GM19395 (cell line): ENCODE measurements around the gene IGF1R.

Experiments used
- ATAC-seq: cut with Tn5 transposase; IDR thresholded peaks from one replicate; pipeline ENCODE4 v1.9.1; 2021; ENCODE audit warnings: mild to moderate bottlenecking, moderate library complexity; ENCODE audit not compliant: unreplicated experiment

IGF1R gene

DNA sequence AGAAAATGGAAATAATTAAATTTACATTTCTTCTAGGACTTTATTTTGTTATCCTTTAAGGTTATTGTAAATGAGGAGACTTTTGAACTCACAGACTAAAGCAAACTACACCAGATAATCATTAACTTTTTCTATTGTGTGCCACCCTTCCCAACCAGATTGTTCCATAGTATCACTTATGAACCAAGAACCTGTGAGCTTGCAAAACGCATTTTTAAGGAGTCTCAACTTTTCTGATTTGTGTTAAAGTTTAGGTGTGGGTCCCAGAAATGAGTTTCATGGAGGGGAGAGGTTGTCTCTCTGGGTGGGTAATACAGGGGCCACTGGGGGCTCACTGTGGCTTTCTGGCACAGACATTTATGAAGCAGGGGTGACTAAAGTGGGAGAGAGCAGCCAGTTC lies 75.7 kb downstream of the IGF1R start:
- no peak for ATAC-seq

DNA sequence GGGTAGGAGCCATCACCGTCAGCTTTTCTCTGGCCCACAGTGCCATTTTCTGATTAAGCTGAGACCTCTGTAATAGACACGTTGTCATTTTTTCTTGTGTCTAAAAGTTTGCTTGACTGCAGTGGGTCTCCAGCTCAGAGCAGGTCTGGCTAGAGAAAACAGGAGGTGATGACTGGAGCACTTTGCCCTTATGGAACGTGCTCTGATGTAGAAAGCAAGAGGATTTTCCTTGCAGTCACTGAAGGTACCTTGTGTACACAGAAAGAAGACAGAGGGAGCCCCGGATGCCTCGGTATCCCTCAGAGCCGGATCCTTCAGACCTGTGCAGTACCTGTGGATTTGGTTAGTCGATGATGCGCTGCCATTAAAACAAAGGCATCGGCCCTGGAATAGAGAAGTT lies 76.2 kb downstream of the IGF1R start:
- ATAC-seq = no peak

DNA sequence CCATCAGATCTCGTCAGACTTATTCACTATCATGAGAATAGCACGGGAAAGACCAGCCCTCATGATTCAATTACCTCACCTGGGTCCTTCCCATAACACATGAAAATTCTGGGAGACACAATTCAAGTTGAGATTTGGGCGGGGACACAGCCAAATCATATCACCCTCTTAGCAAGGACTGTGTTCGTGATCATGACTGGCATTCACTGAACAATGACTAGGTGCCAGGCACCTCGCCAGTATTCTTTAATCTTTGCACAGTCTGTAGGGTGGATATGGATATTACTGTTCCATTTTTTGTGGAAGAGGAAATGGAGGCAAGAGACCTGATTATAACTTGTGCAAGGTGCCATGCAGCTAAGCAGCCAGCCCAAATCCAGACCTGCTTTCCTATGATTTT lies 77.5 kb downstream of the IGF1R start:
- ATAC-seq = no peak

DNA sequence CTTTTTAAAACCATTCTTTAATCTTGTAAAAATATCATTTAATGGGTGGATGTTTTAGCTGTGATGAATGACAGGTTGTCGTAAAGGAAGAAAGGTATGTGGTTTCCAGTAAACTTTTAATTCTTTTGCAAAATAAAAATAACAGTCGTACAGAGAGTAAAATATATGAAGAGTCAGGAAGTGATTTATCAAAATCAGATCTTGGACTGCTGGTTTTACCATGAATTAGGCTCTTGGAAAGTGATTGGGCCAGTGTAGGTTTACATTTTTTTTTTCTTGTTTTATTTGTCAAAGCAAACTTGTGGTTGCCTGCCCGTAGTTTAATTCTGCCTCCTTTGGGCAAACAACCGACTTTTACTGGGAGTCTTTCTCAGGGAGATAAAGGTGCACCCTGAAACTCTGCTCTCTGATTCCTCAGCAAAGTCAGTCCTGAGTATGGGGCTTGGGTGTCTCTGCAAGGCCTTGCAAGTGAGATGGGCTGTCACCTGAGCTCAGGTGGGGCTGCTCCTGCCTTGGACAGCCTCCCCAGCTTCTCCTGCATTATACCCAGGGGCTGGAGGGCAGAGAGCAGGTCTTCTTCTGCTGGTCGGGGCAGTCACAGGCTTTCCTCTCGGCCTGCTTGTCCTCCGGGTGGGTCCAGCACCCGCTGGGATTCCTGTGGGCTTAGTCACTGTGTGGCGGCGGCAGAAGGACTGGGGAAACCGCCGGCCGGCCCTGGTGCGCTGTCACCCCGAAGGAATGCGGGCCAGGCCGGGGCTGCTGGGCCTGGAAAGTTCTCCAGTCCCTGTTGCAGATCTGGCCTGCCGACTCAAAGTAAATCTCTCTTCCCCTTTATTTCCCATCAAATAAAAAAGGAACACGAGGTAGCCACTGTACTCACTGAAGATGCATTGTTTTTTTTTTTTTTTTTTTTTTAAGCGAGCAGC lies 79.0 kb downstream of the IGF1R start:
- ATAC-seq = no peak

DNA sequence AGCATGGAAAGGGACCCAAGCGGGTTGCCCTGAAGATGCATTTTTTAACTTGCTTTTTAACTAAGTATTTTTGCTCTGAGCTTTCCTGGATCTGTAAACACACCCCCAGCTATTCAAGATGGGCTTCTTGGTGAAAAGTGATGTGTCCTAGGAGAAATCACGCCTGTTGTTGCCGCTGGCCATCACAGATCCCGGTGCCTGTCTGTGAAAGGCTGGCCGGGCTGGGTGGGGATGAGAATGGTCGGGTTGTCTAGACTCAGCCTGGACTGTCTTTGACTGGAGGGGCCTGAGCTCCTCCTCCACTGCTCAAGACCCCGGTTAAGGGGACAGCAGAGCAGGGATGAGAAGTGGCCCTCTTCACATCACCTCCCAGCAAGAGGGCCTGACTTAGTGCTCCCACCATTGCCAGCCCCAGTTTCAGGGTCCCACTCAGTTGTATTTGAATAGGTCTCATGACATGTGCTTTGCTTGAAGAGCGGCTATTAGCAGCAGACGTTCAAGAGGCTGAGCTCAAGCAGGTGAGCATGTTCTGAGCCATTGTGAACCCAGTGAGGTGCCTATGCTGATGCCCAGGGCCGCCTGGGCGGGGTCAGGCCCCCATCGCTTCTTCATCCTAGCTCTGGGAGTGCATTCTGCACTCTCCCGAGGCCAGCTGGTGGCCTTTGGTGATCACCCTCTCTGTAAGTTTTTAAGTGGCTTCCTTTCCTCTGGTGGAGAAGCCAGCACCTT lies 79.9 kb downstream of the IGF1R start:
- no peak for ATAC-seq

DNA sequence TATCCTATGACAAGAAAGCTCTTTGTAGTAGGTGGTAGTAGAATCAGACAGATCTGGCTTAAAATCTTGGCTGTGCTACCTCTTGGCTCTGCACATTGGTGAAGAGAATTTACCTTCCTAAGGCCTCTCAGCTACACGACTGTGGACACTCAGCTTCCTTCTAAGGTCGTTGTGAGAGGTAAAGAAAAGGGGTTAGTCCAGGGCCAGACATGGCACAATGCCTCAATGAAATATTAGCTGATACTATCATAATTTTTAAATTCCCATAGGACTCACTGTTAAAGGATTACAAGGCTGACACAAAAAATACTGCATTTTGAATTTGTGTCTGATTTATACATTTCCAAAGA lies 80.4 kb downstream of the IGF1R start:
- no peak for ATAC-seq

DNA sequence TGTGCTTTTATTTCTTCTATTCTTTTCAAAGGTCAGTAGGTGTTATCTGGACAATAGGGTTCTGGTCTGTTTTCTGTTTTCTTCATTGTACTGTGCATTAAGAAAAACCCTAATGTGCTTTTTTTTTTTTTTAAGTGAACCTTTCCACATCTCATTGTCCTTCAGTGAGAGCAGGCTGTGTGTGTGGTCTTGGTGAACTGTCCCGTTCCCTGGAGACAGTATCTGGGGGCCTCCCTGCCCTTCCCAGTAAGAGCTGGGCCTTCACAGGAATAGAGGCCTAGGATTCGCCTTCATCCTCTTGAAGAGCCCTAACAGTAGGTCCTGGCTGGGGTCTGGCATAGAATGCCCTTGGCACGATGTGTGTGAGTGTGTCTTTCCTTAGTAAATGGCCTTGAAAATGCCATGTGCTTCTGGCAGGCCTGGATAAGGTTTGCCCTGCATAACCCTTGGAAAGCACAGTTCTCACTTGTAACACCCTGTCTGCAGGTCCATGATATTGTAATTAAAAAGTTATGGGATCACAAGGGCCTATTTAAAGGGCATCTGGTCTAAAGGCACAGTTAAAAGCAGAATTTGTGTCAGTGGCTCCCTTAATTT lies 81.2 kb downstream of the IGF1R start:
- ATAC-seq = no peak

DNA sequence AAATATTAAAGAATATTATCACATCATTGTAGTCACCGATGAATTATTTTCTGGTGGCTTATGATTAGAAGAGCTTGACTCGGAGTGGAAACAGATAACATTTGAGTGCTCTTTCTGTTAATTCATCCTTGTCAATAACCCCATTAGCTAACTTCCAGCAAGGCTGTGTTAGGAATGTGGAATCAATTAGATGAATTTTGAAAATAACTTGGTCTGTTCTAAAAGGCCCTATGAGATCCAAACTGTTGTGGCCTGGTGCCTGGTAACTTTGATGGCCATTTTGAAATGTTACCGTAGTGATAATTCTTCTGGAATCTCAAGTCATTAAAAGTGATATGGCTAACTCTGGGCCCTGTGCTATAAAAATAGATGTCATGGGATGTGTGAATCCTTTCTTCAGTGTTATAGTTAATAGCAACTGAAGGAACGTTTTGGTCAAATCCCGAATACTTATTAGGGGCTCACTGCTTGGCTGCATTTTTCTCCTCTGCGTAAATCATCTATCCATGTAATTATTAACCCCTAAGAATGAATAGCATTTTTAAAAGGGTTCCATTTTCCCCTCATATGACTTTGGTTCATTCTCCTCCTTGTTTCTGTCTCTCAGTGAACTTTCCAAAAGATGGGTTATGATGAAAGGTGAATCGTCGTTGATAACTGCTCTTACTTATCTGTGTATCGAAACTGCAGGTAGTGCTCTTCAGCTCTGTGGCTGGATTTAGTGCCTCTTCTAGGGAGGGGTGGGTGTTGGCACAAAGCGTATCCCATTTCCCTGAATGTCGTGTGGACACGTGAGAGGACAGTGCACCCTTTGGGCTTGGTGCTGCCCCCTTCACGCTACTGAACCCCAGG lies 82.7 kb downstream of the IGF1R start:
- ATAC-seq = no peak

DNA sequence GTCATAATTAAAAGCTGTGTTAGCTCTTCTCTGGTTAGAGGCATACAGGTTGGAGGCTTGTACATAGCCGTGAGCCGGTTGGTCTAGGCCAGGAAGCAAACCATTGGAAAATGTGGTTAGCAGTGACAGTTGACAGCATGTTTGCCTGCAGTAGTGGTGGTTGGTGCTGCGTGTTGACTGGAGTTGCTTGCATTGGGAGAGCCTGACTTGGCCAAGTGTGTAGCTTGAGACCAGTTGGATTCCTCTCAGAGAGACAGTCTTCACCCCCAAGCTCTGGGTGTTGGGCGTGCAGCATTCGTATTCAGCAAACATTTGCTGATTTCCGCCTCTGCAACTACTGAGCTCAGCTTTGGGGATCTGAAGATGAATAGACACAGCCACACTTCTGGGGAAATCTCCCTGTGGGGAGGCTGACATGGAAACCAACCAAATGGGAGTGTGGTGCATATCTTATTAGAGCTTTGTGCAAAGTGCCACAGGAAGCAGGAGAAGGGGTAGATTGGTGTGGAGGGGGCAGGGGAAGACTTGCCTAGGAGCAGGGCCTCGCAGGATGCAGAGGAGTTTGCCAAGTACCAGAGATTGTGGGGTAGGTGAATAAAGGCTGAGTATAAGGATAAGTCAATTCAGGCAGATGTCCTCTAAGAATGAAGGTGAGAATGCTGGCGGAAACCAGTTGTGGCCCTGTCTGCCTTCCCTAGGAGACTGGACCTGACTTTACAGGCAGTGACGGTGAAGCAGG lies 83.5 kb downstream of the IGF1R start:
- ATAC-seq = no peak

DNA sequence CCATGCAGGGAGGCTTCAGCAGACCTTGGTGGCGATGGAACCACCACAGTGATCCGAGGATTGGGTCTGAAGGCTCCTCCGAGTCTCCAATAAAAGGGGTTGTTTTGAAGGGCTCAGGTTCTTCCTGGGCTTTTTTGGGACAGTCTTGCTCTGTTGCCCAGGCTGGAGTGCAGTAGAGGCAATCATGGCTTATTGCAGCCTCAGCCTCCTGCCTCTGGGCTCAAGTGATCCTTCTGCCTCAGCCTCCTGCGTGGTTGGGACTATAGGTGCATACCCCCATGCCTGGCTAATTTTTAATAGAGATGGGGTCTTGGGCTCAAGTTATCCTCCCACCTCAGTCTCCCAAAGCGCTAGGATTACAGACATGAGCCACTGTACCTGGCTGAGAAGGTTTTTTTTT lies 84.8 kb downstream of the IGF1R start:
- ATAC-seq = no peak

DNA sequence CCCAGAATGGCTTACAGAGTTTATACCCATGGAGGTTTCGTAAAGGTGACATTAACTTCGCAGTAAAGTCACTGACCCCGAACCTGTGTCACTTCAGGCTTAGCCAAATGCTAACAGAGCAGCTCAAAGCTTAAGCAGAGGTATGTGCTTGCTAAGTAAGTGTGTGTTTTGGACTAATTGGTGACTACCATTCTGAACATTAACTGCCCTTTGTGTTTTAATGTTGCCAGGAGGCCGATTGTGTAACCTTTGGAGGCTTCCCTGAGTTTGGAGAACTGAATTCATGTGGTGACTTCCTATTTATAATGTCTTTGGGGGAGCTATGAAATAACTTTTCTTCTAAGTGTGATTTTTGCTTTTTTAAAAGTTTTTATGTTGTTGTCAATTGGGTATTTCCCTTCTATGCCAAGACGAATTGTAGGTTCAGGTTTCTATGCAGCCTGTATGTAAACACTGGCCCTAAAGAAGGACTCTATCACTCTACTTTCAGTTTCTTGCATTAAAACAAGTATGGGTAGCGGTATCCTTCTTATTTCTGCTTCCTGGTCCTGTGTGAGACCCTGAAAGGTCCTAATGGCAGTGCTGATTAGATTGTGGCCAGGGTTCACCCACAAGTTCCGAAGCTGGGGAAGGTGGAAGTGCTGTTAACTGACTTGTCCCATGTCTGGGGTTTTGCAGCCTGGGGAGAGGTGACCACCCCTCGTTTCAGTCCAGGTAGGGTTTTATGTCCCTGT lies 86.3 kb downstream of the IGF1R start:
- no peak for ATAC-seq

DNA sequence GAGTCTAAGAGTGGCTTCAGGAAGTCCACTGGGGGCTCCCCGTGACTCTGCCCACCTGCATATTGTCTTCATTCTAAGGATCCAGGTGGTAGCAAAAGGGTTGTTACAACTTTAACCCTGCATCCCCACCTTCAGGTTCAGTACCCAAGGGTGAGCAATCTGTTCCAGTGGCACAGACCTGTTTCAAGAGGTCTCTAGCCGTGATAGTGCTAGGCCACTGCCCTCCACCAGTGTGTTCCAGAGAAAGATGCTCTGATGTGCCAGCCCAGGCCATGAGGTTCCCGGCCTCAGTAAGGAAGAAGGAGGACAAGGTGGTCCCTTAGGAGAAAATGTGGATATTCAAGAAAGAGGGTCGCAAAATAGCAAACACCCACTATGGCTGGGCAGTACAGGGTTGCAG lies 87.0 kb downstream of the IGF1R start:
- ATAC-seq = no peak

DNA sequence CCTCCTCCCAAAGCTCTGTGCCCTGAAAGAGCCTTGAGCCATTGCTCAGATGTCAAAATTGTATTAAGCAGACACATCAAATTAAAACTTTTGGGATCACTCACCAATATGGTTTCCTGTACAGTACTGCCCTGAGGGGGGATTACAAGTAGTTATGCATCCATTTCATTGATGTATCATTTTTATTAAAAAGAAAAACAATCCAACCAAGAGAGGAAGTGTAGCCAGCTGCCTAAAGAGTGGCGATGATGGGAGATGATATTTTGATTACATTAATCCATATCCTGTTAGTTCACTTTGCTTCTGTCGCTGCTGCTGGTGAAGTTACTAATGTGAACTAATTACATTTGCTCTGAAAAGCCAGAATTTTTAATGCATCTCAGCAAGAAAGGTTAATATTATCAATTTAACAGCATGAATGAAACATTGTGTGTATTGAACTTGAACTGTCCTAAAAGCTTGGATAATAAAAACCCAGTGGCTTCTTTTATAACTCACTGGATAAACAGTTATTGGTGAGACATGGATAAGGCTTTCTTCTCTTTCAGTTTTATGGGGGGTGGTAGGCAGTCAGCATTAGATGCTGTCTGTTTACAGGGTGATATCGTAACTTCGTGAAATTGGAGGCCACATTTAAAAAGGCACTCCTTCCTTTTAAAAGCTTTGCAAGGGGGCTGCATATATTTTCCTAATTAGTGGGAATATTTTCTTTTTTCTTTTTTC lies 87.7 kb downstream of the IGF1R start:
- no peak for ATAC-seq

DNA sequence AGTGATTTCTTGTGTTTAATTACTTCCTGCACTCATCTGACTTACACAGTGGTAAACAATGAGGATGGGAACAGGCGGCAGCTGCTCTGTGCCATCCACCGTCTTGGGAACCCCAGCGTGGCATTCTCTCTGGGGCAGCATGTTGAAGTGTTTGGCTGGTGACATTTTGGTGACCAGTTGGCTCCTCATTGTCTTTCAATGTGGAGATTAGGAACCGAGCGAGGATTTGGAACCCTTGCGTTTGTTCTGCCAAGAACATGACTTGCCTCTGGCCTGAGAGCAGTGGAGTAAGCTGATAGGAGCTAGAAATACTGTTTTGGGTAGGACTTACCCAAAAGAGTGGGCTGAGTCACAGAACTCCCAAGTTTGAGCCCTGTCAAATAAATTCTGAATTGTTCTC lies 88.8 kb downstream of the IGF1R start:
- ATAC-seq = no peak

DNA sequence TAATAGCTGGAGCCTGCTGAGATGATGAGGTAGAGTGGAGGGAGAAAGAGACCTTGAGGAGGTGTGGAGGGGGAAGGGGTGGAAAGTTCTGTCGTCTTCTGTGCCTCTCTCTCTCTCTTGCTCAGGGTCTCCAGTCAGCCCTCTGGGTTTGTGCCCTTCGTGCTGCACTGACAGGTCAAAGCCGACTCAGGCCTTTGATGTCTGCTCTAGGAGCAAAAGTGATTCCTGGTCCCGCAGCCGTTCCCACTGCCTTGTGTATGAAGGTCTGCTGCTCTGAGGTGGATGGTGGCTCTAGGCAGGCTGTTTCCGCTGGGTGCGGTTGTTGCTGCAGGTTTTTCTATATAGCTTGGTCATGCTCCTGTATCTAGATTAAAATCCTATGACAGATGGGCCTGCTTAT lies 89.4 kb downstream of the IGF1R start:
- ATAC-seq = no peak

DNA sequence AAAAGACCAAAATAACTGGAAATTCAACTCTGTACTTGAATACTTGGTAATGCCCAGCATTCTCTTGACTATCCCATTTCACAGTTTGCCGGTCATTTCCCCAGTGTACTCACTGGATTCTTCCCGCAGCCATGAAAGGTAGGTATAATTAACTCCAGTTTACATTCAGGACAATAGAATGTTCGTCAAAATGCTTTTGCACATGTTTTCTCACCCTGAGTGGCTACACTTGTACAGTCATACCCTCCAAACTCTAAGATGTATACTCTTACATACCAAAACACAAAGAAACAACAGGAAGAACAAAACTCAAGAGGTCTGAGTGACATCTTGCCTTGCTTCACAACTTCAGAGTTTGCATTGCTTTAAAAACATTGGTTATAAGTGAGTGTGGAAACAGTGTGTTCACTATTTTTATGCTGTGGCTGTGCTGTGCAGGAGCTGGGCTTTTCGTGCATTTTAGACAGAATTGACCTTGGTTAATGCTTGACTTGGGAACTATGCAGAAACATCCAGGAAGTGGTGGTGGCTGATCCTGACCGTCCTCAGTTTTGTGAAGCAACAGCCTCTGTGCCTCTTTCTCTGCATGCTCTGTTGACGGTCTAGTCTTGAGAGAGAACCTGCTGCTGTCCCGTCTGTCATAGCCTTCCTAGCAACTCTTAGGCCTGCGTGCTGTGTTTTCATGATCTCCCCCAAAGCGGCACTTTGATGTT lies 90.5 kb downstream of the IGF1R start:
- ATAC-seq = no peak

DNA sequence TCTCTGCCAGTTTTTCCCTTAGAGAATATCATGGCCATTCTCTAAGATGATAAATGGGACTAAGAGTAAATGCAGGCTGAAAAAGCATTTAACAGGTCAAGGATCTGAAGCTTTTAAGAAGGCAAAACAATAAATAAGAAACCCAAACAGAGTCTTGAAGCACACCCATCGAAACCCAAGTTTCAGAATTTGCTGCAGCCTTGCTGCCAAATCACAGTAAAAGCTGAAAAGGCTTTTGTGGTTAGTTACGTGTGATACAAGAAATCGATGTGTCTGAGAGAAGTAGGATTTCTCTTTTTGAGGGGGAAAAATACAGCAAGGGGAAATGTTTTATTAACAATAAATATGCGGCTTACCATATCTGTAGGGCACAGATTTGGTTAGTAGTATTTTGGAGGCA lies 92.0 kb downstream of the IGF1R start:
- ATAC-seq = no peak

DNA sequence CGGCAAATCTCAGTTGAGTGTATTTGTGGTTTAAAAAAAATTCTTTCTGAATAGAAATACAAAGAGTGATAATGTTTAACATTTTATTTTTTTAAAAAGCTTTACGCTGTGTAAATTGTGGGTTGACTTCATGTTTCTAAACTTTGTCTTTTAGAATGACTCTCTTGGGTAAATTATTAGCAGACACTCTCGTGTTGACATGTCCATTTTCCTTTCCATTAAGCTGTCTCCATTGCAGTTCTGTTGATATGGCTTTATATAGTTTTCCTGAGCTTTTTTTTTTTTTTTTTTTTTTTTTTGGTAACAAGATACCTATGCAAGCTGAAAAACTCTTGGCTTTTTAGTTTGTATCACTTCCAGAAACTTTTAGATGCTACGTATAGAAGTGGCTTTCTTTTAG lies 92.6 kb downstream of the IGF1R start:
- no peak for ATAC-seq
